ENCODE results near the gene GNG13. TPM values are rescaled to one million over a fixed set of nuclear protein-coding genes. Genes with fewer than 3 reads are reported as not detected.
"Not testable (repeated sequence)": the region's sequence is repeated elsewhere in the genome, so short reads cannot be mapped to it uniquely, and the experiment has no call there.

The GNG13 gene
- total RNA-seq, 1 donor from 2014 or later, result not detected

GRCh38 chr16:821751-822150 lies 21.2 kb upstream of the GNG13 start:
- Mint-ChIP-seq H3K4me1 (peaks cover 18% of the 10 kb centered on the region), H3K36me3 (no peaks in the 10 kb centered on the region), H3K4me3 (no peak overlapping the region), H3K9me3 (peaks cover 10% of the 10 kb centered on the region), H3K27me3 (ENCODE audit: insufficient read depth, low read depth) (peaks cover 3% of the 10 kb centered on the region), H3K27ac (peak overlapping the region; percentile 64)
- no peak overlapping the region for H3K27ac ChIP-seq
- TF ChIP-seq EZH2 (IDR thresholded peaks at IDR 0.05) (no peak), CTCF (IDR thresholded peaks at IDR 0.05) (no peak), EZH2phosphoT487 (IDR thresholded peaks at IDR 0.05) (no peak)
- no peaks in the 10 kb centered on the region for H4K20me1 ChIP-seq (ENCODE audit: low read depth)
- no peak overlapping the region for H3K9ac ChIP-seq
- no peak overlapping the region for H3K4me3 ChIP-seq
- H3K79me2 ChIP-seq (ENCODE audit: low read depth), result no peaks in the 10 kb centered on the region
- peaks cover 15% of the 10 kb centered on the region for H3K27me3 ChIP-seq
- no peaks in the 10 kb centered on the region for H3K36me3 ChIP-seq
- no peaks in the 10 kb centered on the region for H3K9me3 ChIP-seq (ENCODE audit: low read depth)
- no peak overlapping the region for H3K4me2 ChIP-seq
- peaks cover 10% of the 10 kb centered on the region for H3F3A ChIP-seq (ENCODE audit: low read depth)
- H2AFZ ChIP-seq (replicated peaks), result no peak overlapping the region
- DNase-seq (ENCODE audit: low spot score), result no peak
- peaks cover 4% of the 10 kb centered on the region for H3K4me1 ChIP-seq

GRCh38 chr16:820748-821147 lies 20.2 kb upstream of the GNG13 start:
- Histone ChIP-seq H3K9me3 (ENCODE audit: low read depth) (no peaks in the 10 kb centered on the region), H4K20me1 (ENCODE audit: low read depth) (no peaks in the 10 kb centered on the region)

GRCh38 chr16:820044-820408 lies 19.5 kb upstream of the GNG13 start:
- H2AFZ ChIP-seq (replicated peaks); H3K9ac ChIP-seq; H3K27ac Mint-ChIP-seq; H3K27ac ChIP-seq; H3K79me2 ChIP-seq (ENCODE audit: low read depth); H3K36me3 ChIP-seq; H3K9me3 Mint-ChIP-seq; H3K36me3 Mint-ChIP-seq; H3F3A ChIP-seq (ENCODE audit: low read depth); H3K4me1 ChIP-seq; H3K9me3 ChIP-seq (ENCODE audit: low read depth); DNase-seq (ENCODE audit: low spot score); H3K4me3 Mint-ChIP-seq; H3K27me3 Mint-ChIP-seq (ENCODE audit: insufficient read depth, low read depth); H3K4me3 ChIP-seq; H4K20me1 ChIP-seq (ENCODE audit: low read depth): not testable (repeated sequence)
- peaks cover 11% of the 10 kb centered on the region for H3K4me1 Mint-ChIP-seq
- Histone ChIP-seq H3K4me2 (peak overlapping the region; percentile 52), H3K27me3 (peaks cover 11% of the 10 kb centered on the region)

More at GRCh38 chr16:820748-821147, 20.2 kb upstream of the GNG13 start:
- no peaks in the 10 kb centered on the region for H3K36me3 Mint-ChIP-seq
- Histone ChIP-seq H3K4me2 (peak overlapping the region; percentile 52), H3K27me3 (peaks cover 13% of the 10 kb centered on the region), H3F3A (ENCODE audit: low read depth) (peaks cover 10% of the 10 kb centered on the region), H3K4me3 (no peak overlapping the region), H3K27ac (no peak overlapping the region), H3K4me1 (peaks cover 4% of the 10 kb centered on the region), H3K9ac (no peak overlapping the region), H2AFZ (replicated peaks) (no peak overlapping the region), H3K36me3 (no peaks in the 10 kb centered on the region), H3K79me2 (ENCODE audit: low read depth) (no peaks in the 10 kb centered on the region)
- peaks cover 10% of the 10 kb centered on the region for H3K9me3 Mint-ChIP-seq
- H3K4me3 Mint-ChIP-seq, result peak overlapping the region; percentile 52
- peaks cover 14% of the 10 kb centered on the region for H3K4me1 Mint-ChIP-seq
- no peak for TF ChIP-seq EZH2 (IDR thresholded peaks at IDR 0.05)
- TF ChIP-seq CTCF (IDR thresholded peaks at IDR 0.05), result no peak
- no peak for TF ChIP-seq EZH2phosphoT487 (IDR thresholded peaks at IDR 0.05)
- peak; percentile 89 for DNase-seq (ENCODE audit: low spot score)
- H3K27ac Mint-ChIP-seq, result no peak overlapping the region
- peaks cover 4% of the 10 kb centered on the region for H3K27me3 Mint-ChIP-seq (ENCODE audit: insufficient read depth, low read depth)

- no peaks in the 10 kb centered on the region for H3K9me3 ChIP-seq (ENCODE audit: low read depth)
These were observed 19.0 kb upstream of the GNG13 start for GRCh38 chr16:819336-820043.

More at GRCh38 chr16:819336-820043, 19.0 kb upstream of the GNG13 start:
- H3K4me3 Mint-ChIP-seq, result peak overlapping the region; percentile 58
- Histone ChIP-seq H2AFZ (replicated peaks) (no peak overlapping the region), H3K36me3 (no peaks in the 10 kb centered on the region), H3K27me3 (peaks cover 16% of the 10 kb centered on the region), H3K27ac (no peak overlapping the region), H3K4me1 (peaks cover 4% of the 10 kb centered on the region), H4K20me1 (ENCODE audit: low read depth) (no peaks in the 10 kb centered on the region), H3F3A (ENCODE audit: low read depth) (peaks cover 10% of the 10 kb centered on the region), H3K79me2 (ENCODE audit: low read depth) (no peaks in the 10 kb centered on the region), H3K9ac (no peak overlapping the region), H3K4me3 (no peak overlapping the region), H3K4me2 (no peak overlapping the region)
- H3K27ac Mint-ChIP-seq, result no peak overlapping the region
- peaks cover 10% of the 10 kb centered on the region for H3K27me3 Mint-ChIP-seq (ENCODE audit: insufficient read depth, low read depth)
- no peaks in the 10 kb centered on the region for H3K36me3 Mint-ChIP-seq
- peaks cover 11% of the 10 kb centered on the region for H3K4me1 Mint-ChIP-seq
- no peak for DNase-seq (ENCODE audit: low spot score)
- peaks cover 10% of the 10 kb centered on the region for H3K9me3 Mint-ChIP-seq
- no peak for TF ChIP-seq CTCF (IDR thresholded peaks at IDR 0.05)
- TF ChIP-seq EZH2 (IDR thresholded peaks at IDR 0.05), result no peak
- no peak for TF ChIP-seq EZH2phosphoT487 (IDR thresholded peaks at IDR 0.05)
